H7 (cell line): ENCODE results near the gene PTPN20. TPM values are rescaled to one million over a fixed set of nuclear protein-coding genes. Genes with fewer than 3 reads are reported as not detected.

Experiments
- DNase-seq: peaks from one replicate; pipeline ENCODE4 v3.0.0; 2012
- H3K27me3 ChIP-seq: 2 replicates; pipeline ENCODE4 v1.6.0; 2011; ENCODE audit warnings: mild to moderate bottlenecking, low read length; ENCODE audit not compliant: control insufficient read depth, insufficient read depth
- H3K36me3 ChIP-seq: replicated peaks from 2 replicates; pipeline ENCODE4 v1.5.1; 2011; ENCODE audit warnings: low read length; ENCODE audit not compliant: control insufficient read depth, insufficient read depth
- H3K4me3 ChIP-seq: 2 replicates; pipeline ENCODE4 v1.5.1; 2011; ENCODE audit warnings: low read depth, mild to moderate bottlenecking, control low read depth, low read length, moderate library complexity; ENCODE audit not compliant: insufficient read depth
- total RNA-seq: library from RNA; depleted of rRNA; stranded (reverse); fragments of >200 nt; shearing (Covaris generic); gene quantifications from 2 replicates; pipeline ENCODE4 v1.2.3, GENCODE V29; 2014

Gene PTPN20
- total RNA-seq, 1 experiment from 2014 or later = not detected

- Histone ChIP-seq H3K36me3 (no peaks in the 10 kb centered on the region), H3K4me3 (no peak overlapping the region), H3K27me3 (no peaks in the 10 kb centered on the region)
- no peak for DNase-seq
Observed at GRCh38 chr10:47041396-47042198, 130.4 kb downstream of the PTPN20 start.

- no peaks in the 10 kb centered on the region for H3K36me3 ChIP-seq
- no peak overlapping the region for H3K4me3 ChIP-seq
- no peaks in the 10 kb centered on the region for H3K27me3 ChIP-seq
- DNase-seq = no peak
Observed at GRCh38 chr10:47042199-47042473, 130.9 kb downstream of the PTPN20 start.

- peak; percentile 60 for DNase-seq
- Histone ChIP-seq H3K27me3 (no peaks in the 10 kb centered on the region), H3K4me3 (no peak overlapping the region), H3K36me3 (no peaks in the 10 kb centered on the region)
Observed at GRCh38 chr10:47042780-47043750, 131.8 kb downstream of the PTPN20 start.

GRCh38 chr10:47043928-47044538 is 132.8 kb downstream of the PTPN20 start:
- H3K4me3 ChIP-seq = no peak overlapping the region
- DNase-seq = no peak
- no peaks in the 10 kb centered on the region for H3K27me3 ChIP-seq
- H3K36me3 ChIP-seq = no peaks in the 10 kb centered on the region

- no peaks in the 10 kb centered on the region for H3K36me3 ChIP-seq
- no peaks in the 10 kb centered on the region for H3K27me3 ChIP-seq
- DNase-seq = no peak
- H3K4me3 ChIP-seq = no peak overlapping the region
Observed at GRCh38 chr10:47044741-47045140, 133.5 kb downstream of the PTPN20 start.

- H3K36me3 ChIP-seq = no peaks in the 10 kb centered on the region
- no peak overlapping the region for H3K4me3 ChIP-seq
- no peaks in the 10 kb centered on the region for H3K27me3 ChIP-seq
- DNase-seq = no peak
Observed at GRCh38 chr10:47045331-47045861, 134.2 kb downstream of the PTPN20 start.

- Histone ChIP-seq H3K27me3 (no peaks in the 10 kb centered on the region), H3K4me3 (no peak overlapping the region), H3K36me3 (no peaks in the 10 kb centered on the region)
- peak; percentile 27 for DNase-seq
Observed at GRCh38 chr10:47046321-47047126, 135.3 kb downstream of the PTPN20 start.

- H3K36me3 ChIP-seq = no peaks in the 10 kb centered on the region
- H3K4me3 ChIP-seq = no peak overlapping the region
- H3K27me3 ChIP-seq = no peaks in the 10 kb centered on the region
- DNase-seq = no peak
Observed at GRCh38 chr10:47047127-47047504, 135.9 kb downstream of the PTPN20 start.

- peak; percentile 90 for DNase-seq
- Histone ChIP-seq H3K36me3 (no peaks in the 10 kb centered on the region), H3K27me3 (no peaks in the 10 kb centered on the region), H3K4me3 (no peak overlapping the region)
Observed at GRCh38 chr10:47047577-47048525, 136.6 kb downstream of the PTPN20 start.

GRCh38 chr10:47048526-47048905 is 137.3 kb downstream of the PTPN20 start:
- no peaks in the 10 kb centered on the region for H3K27me3 ChIP-seq
- H3K4me3 ChIP-seq = no peak overlapping the region
- H3K36me3 ChIP-seq = no peaks in the 10 kb centered on the region
- peak; percentile 72 for DNase-seq

- peak; percentile 33 for DNase-seq
- H3K4me3 ChIP-seq = no peak overlapping the region
- H3K27me3 ChIP-seq = no peaks in the 10 kb centered on the region
- H3K36me3 ChIP-seq = no peaks in the 10 kb centered on the region
Observed at GRCh38 chr10:47049056-47049851, 138.0 kb downstream of the PTPN20 start.

- H3K36me3 ChIP-seq = no peaks in the 10 kb centered on the region
- DNase-seq = peak; percentile 22
Observed at GRCh38 chr10:47049906-47050305, 138.7 kb downstream of the PTPN20 start.

More at GRCh38 chr10:47049906-47050305, 138.7 kb downstream of the PTPN20 start:
- no peaks in the 10 kb centered on the region for H3K27me3 ChIP-seq
- H3K4me3 ChIP-seq = no peak overlapping the region
